Measurements from ENCODE around the gene ADAMTS14. TPM values are rescaled to one million over a fixed set of nuclear protein-coding genes. Genes with fewer than 3 reads are reported as not detected.

ADAMTS14 gene
- total RNA-seq, 6 experiments from 2014 or later = 0.03 to 0.09 (median 0.05) TPM; not detected in 2

DNA sequence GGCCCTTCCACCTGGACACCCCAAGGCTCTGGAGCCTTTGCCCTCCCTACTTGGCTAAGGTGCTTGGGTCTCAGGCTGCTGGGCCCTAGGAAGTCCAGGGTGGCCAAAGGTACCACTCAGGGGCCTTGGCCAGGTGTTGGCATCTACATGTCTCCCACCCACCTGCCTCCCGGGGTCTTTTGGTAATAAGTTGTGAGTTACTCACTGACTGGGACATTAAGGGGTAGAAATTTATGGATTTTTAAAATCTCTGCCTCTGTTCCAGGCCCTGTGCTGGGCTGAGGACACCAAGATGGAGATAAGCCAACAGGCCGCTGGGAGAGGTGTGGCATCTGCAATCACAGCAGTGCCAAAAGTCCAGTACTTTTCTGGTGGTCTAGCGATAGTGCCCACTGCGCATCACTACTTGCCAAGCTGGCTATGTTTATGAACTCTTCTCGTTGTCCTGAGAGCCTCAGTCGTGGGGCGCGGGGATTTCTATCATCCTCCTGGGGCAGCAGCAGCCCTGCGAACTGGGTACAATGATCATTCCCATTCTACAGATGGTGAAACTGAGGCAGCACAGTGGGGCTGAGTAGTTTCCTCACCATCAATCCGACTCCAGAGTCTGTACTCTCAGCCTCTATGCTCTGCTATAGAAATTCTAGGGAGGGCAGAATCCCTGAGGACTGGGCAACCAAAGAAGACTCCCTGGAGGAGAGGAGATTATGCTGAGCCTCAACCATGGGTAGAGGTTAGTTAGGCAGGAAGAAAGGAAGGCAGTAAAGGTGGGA is 76.7 kb downstream of the ADAMTS14 start:
- no peak overlapping the region for H3K4me3 Mint-ChIP-seq
- TF ChIP-seq, protein P1, sequence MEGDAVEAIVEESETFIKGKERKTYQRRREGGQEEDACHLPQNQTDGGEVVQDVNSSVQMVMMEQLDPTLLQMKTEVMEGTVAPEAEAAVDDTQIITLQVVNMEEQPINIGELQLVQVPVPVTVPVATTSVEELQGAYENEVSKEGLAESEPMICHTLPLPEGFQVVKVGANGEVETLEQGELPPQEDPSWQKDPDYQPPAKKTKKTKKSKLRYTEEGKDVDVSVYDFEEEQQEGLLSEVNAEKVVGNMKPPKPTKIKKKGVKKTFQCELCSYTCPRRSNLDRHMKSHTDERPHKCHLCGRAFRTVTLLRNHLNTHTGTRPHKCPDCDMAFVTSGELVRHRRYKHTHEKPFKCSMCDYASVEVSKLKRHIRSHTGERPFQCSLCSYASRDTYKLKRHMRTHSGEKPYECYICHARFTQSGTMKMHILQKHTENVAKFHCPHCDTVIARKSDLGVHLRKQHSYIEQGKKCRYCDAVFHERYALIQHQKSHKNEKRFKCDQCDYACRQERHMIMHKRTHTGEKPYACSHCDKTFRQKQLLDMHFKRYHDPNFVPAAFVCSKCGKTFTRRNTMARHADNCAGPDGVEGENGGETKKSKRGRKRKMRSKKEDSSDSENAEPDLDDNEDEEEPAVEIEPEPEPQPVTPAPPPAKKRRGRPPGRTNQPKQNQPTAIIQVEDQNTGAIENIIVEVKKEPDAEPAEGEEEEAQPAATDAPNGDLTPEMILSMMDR (IDR thresholded peaks at IDR 0.05) = no peak
- no peaks in the 10 kb centered on the region; the same call in 1 of the 2 replicates for H3K4me1 Mint-ChIP-seq (ENCODE audit: low read depth)
- H3K36me3 Mint-ChIP-seq (ENCODE audit: low read depth) = no peaks in the 10 kb centered on the region
- H3K9me3 Mint-ChIP-seq = no peaks in the 10 kb centered on the region
- H3K27ac Mint-ChIP-seq = no peak overlapping the region
- peaks cover 23% of the 10 kb centered on the region for H3K27me3 Mint-ChIP-seq (ENCODE audit: insufficient read depth)
- DNase-seq = no peak

DNA sequence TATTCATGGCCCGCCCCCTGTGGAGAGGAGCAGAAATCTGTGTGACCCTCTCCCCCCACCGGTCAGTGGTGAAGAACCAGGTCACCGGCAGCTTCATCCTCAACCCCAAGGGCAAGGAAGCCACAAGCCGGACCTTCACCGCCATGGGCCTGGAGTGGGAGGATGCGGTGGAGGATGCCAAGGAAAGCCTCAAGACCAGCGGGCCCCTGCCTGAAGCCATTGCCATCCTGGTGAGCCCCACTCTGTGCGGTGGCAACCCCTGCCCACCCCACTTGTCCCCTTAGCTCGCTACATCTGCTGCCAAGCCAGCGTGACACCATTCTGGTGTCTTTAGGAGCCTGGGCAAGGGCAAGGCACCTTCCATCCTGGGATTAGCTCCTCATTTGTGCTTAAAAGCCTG is 77.5 kb downstream of the ADAMTS14 start:
- TF ChIP-seq, protein P1 (IDR thresholded peaks at IDR 0.05) = no peak
- Mint-ChIP-seq H3K27me3 (ENCODE audit: insufficient read depth) (peaks cover 25% of the 10 kb centered on the region), H3K4me3 (no peak overlapping the region), H3K9me3 (no peaks in the 10 kb centered on the region), H3K27ac (no peak overlapping the region), H3K4me1 (ENCODE audit: low read depth) (peaks cover 7% of the 10 kb centered on the region; the same call in 1 of the 2 replicates), H3K36me3 (ENCODE audit: low read depth) (no peaks in the 10 kb centered on the region)
- DNase-seq = no peak

GRCh38 chr10:70750156-70750703 is 77.9 kb downstream of the ADAMTS14 start:
- no peaks in the 10 kb centered on the region for H3K9me3 Mint-ChIP-seq
- no peaks in the 10 kb centered on the region for H3K36me3 Mint-ChIP-seq (ENCODE audit: low read depth)
- H3K4me1 Mint-ChIP-seq (ENCODE audit: low read depth) = peaks cover 11% of the 10 kb centered on the region; the same call in 1 of the 2 replicates
- TF ChIP-seq, protein P1 (IDR thresholded peaks at IDR 0.05) = no peak
- DNase-seq = no peak
- peaks cover 30% of the 10 kb centered on the region for H3K27me3 Mint-ChIP-seq (ENCODE audit: insufficient read depth)
- no peak overlapping the region for H3K4me3 Mint-ChIP-seq
- no peak overlapping the region for H3K27ac Mint-ChIP-seq

DNA sequence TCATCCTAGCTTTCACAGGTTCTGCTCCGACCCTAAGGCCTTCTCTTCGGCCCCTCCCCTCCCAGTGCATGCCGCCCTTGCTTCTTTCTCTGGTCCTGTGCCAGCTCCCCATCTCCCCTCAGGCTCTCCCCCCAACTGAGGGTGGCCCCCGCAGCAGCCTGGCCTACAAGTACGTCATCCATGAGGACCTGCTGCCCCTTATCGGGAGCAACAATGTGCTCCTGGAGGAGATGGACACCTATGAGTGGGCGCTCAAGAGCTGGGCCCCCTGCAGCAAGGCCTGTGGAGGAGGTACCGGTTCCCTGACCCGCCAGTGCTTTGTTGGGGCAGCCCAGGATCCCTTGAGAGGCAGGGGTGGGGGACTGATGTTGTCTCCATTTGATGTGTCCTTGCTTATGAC is 79.0 kb downstream of the ADAMTS14 start:
- no peaks in the 10 kb centered on the region for H3K9me3 Mint-ChIP-seq
- TF ChIP-seq, protein P1 (IDR thresholded peaks at IDR 0.05) = no peak
- no peaks in the 10 kb centered on the region for H3K36me3 Mint-ChIP-seq (ENCODE audit: low read depth)
- H3K27ac Mint-ChIP-seq = no peak overlapping the region
- H3K27me3 Mint-ChIP-seq (ENCODE audit: insufficient read depth) = peaks cover 28% of the 10 kb centered on the region
- peaks cover 11% of the 10 kb centered on the region; the same call in 1 of the 2 replicates for H3K4me1 Mint-ChIP-seq (ENCODE audit: low read depth)
- H3K4me3 Mint-ChIP-seq = no peak overlapping the region
- no peak for DNase-seq

GRCh38 chr10:70751991-70752390 is 79.7 kb downstream of the ADAMTS14 start:
- peaks cover 15% of the 10 kb centered on the region; the same call in 1 of the 2 replicates for H3K4me1 Mint-ChIP-seq (ENCODE audit: low read depth)
- no peak overlapping the region for H3K4me3 Mint-ChIP-seq
- no peaks in the 10 kb centered on the region for H3K9me3 Mint-ChIP-seq
- no peak for DNase-seq
- H3K36me3 Mint-ChIP-seq (ENCODE audit: low read depth) = no peaks in the 10 kb centered on the region
- peaks cover 29% of the 10 kb centered on the region for H3K27me3 Mint-ChIP-seq (ENCODE audit: insufficient read depth)
- TF ChIP-seq, protein P1 (IDR thresholded peaks at IDR 0.05) = no peak
- no peak overlapping the region for H3K27ac Mint-ChIP-seq

Data from HFFc6 (cell line).